ENCODE results near the gene NT5C3A.
"Not testable (repeated sequence)": the region's sequence is repeated elsewhere in the genome, so short reads cannot be mapped to it uniquely, and the experiment has no call there.

NT5C3A gene

GRCh38 chr7:32979902-32980301 is 82.7 kb downstream of the NT5C3A start:
- not testable (repeated sequence) for DNase-seq (ENCODE audit: low spot score)

DNA sequence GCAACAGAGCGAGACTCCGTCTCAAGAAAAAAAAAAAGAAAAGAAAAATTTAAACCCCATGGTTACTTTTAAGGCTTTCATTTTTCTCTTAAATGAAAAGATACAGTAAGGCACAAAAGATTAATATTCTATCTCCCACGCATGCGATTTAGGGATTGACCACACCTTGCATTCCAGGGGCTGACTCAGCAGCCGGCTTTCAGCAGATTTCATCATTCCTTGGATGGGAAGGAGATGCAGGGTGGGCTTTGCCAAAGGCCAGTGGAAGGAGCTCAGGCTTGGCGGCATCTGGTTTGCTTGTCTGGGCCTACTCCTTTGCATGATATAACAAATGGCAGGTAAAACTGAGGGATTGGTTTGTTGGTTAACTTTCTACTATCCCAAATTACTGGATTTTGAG is 83.3 kb downstream of the NT5C3A start:
- DNase-seq (ENCODE audit: low spot score), result not testable (repeated sequence)

DNA sequence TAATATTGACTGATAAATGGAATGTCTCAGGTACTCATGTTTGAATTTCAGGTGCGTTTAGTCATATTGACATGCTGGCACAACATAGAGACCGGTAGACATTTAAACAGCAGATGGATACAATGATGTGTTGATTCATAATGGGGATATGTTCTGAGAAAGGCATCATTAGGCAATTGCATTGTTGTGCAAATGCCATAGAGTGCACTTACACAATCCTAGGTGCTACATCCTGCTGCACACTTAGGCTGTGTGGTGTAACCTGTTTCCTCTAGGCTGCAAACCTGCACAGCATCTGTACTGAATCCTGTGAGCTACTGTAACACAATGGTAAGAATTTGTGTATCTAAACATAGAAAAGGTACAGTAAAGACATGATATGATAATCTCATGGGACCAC is 85.4 kb downstream of the NT5C3A start:
- not testable (repeated sequence) for DNase-seq (ENCODE audit: low spot score)

DNA sequence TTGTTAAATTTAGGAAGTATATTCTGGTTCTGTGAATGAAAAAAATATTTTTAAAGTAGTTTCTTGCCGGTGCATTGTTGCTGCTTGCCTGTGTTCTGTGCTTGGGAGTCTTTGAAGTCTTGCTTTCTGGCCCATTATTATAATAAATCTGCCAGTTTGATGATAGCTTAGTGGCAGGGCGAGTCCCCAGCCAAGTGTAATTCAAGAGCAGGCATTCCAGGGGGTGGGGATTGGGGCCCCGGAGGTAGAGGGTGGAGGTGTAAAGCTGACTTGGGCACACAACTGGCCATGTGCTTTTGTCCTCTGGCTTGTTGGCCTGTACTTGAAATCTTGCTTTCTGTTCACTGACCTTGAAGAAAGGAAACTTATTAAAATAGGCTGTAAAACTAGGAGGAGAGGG is 90.6 kb downstream of the NT5C3A start:
- not testable (repeated sequence) for DNase-seq (ENCODE audit: low spot score)

DNA sequence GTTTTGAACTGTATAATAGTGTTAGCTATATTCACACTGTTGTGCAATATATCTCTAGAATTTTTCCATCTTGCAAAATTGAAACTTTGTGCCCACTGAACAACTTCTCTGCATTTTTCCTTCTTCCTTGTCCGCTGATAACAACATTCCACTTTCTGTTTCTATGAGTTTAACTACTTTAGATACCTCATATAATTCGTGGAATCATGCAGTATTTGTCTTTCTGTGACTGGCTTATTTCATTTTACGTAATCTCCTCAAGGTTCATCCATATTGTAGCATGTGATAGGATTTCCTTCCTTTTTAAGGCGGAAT is 95.4 kb downstream of the NT5C3A start:
- not testable (repeated sequence) for DNase-seq (ENCODE audit: low spot score)

DNA sequence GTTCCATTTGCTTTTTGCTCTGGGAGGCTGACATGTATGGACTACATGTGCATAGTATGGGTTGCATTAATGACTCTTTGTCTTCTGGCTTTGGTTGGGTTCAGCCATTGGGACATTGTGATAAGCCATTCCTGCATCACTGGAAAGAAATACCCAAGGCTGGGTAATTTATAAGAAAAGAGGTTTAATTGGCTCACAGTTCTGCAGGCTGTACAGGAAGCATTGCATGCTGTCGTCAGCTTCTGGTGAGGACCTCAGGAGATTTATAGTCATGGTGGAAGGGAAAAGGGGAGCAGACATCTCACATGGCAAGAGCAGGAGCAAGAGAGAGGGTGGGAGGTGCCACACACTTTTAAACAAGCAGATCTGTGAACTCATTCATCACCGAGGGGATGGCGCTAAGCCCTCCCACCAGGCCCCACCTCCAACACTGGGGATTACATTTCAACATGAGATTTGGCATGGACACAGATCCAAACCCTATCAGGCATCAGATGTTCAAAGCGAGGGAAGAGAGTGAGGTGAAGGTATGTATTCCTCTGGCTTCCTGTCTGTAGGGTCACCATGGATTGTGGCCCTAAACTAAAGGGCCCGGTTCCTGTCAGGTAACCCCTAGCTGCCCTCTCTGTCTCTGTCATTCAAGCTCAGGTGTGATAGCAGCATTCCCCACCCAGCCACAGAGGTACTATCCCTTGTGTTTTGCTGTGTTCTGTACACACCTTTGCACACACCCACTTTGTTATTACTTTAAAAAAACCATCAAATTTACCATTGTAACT is 95.9 kb downstream of the NT5C3A start:
- DNase-seq (ENCODE audit: low spot score), result not testable (repeated sequence)

DNA sequence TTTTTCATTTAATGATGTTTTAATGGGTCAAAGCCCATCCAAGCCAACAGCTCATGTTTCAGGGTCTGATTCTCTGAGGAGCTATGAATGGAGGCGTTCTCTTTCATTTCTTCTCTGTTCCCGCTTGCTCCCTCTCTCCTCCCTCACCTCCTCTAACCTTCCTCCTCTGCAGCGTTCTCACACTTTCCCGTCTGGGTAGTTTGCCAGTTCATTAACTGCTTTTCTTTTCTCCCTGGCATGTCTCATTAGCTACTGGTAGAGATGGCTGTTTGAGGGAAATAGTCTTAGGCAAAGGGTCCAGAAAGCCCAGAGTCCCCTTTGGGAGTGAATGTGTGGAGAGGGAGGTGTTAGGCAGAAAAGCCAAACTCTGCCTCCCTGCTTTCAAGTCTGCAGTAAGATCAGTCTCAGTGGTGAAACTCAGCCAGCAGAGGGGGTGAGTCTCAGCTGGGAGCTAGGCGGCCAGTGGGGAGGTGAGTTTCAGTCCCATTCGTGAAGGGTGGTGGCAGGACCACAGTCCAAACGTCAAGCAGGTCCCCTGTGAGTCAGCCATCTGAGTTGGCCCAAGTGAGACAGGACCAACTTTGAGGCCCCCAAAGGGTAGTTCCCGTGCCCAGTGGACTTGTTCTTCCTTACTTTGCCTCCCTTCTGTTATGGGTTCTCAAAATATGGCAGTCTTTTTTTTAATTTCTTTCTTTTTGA is 98.0 kb downstream of the NT5C3A start:
- DNase-seq (ENCODE audit: low spot score), result not testable (repeated sequence)

All from hematopoietic multipotent progenitor cell treated with erythropoietin and hydrocortisone succinate and interleukin-3 and kit ligand, for 15 days (in vitro differentiated cells).